HepG2 (cell line): ENCODE measurements around the gene AHCTF1. TPM values are rescaled to one million over a fixed set of nuclear protein-coding genes. Genes with fewer than 3 reads are reported as not detected.

Experiments used
- ATAC-seq: fragments of 200-7000 bp; cut with Tn5 transposase; 3 replicates; pipeline ENCODE4 v1.9.1; 2020; ENCODE audit warnings: mild to moderate bottlenecking, moderate library complexity
- BruUV-seq: library from RNA; stranded (reverse); fragments of 400-500 nt; replicated peaks from 2 replicates; lab custom pipeline; 2021; lab: Mats Ljungman, UMichigan
- CTCF ChIA-PET: fragments of 300-600 bp; formaldehyde crosslinking; extraction: SDS; loops from one replicate; lab custom pipeline; 2021; ENCODE audit warnings: low total read pairs, inconsistent platforms, low intra/inter-chr PET ratio; lab: Yijun Ruan, JAX
- POLR2A ChIA-PET: fragments of 350-600 bp; sonication (Branson Sonifier 250); formaldehyde crosslinking; loops from one replicate; lab custom pipeline; 2020; ENCODE audit warnings: antibody characterized with exemption, inconsistent platforms; lab: Yijun Ruan, JAX
- DNase-seq: peaks from one replicate; pipeline ENCODE4 v3.0.0-alpha.2; 2015; ENCODE audit warnings: low spot score
- FAIRE-seq: peaks from 3 replicates; lab custom pipeline; 2011; peaks lifted over from hg19 to GRCh38; lab: Jason Lieb, UNC
- H2AFZ ChIP-seq: one replicate; pipeline ENCODE4 v1.6.1; 2011; ENCODE audit warnings: low read length, inconsistent platforms
- H3K27ac ChIP-seq: fragments of 300-600 bp; 3 replicates; pipeline ENCODE4 v1.8.0; 2011; ENCODE audit warnings: mixed run types, mild to moderate bottlenecking, mixed read lengths, low read length, inconsistent platforms; ENCODE audit not compliant: insufficient read depth; ENCODE audit errors: extremely low read length
- H3K27me3 ChIP-seq, 2 experiments: fragments of 200-600 bp in 1 of 2; 2 replicates in 1 of 2; 3 replicates in 1 of 2; pipeline versions ENCODE4 v1.6.0 to v1.8.0; 2011; ENCODE audit warnings: low read length in 2 of 2, mild to moderate bottlenecking in 2 of 2, moderate library complexity in 2 of 2, inconsistent platforms in 1 of 2; ENCODE audit not compliant: insufficient read depth in 2 of 2, control insufficient read depth in 1 of 2
- H3K36me3 ChIP-seq, 2 experiments: fragments of 200-600 bp in 1 of 2; replicated peaks in 1 of 2; 2 replicates in 1 of 2; 3 replicates in 1 of 2; pipeline versions ENCODE4 v1.5.1 to v1.8.0; 2011; ENCODE audit warnings: low read length in 2 of 2, inconsistent platforms in 1 of 2; ENCODE audit not compliant: insufficient read depth in 2 of 2, control insufficient read depth in 1 of 2
- H3K4me1 ChIP-seq: 2 replicates; pipeline ENCODE4 v1.5.1; 2012; ENCODE audit warnings: low read length, inconsistent platforms; ENCODE audit not compliant: insufficient read depth
- H3K4me2 ChIP-seq: 2 replicates; pipeline ENCODE4 v1.6.0; 2011; ENCODE audit warnings: low read depth, low read length, inconsistent platforms
- H3K4me3 ChIP-seq, 3 experiments: fragments of 200-600 bp in 1 of 3; sonication (generic), shearing (Covaris generic) in 1 of 3; replicated peaks in 1 of 3; 2 replicates each; pipeline ENCODE4 v1.5.1; 2011 to 2016; ENCODE audit warnings: low read length in 3 of 3, inconsistent platforms in 2 of 3, low read depth in 2 of 3, mild to moderate bottlenecking in 2 of 3, control low read depth in 1 of 3, mixed read lengths in 1 of 3; ENCODE audit not compliant: insufficient read depth in 1 of 3
- H3K79me2 ChIP-seq: one replicate; pipeline ENCODE4 v1.6.1; 2011; ENCODE audit warnings: low read length, inconsistent platforms; ENCODE audit not compliant: insufficient read depth
- H3K9ac ChIP-seq: 2 replicates; pipeline ENCODE4 v1.6.0; 2011; ENCODE audit warnings: mild to moderate bottlenecking, low read depth, low read length, inconsistent platforms; ENCODE audit not compliant: insufficient read depth
- H3K9me3 ChIP-seq: 2 replicates; pipeline ENCODE4 v1.5.1; 2012; ENCODE audit warnings: mild to moderate bottlenecking, low read length
- H4K20me1 ChIP-seq: 2 replicates; pipeline ENCODE4 v1.6.0; 2011; ENCODE audit warnings: inconsistent platforms, mild to moderate bottlenecking, low read length, moderate library complexity; ENCODE audit not compliant: insufficient read depth
- BCL6 ChIP-seq: IDR thresholded peaks from 2 replicates; pipeline ENCODE4 v1.6.1; 2016; ENCODE audit warnings: missing genetic modification reagents, missing compliant biosample characterization
- FIP1L1 ChIP-seq: fragments of 200-400 bp; formaldehyde crosslinking; IDR thresholded peaks from 2 replicates; pipeline ENCODE4 v1.6.1; 2018; ENCODE audit warnings: low read depth, mild to moderate bottlenecking, low read length, moderate library complexity, borderline replicate concordance; ENCODE audit not compliant: insufficient read depth
- GABPB1 ChIP-seq: IDR thresholded peaks from 2 replicates; pipeline ENCODE4 v1.6.1; 2016; ENCODE audit warnings: mild to moderate bottlenecking, missing genetic modification reagents, moderate library complexity, missing compliant biosample characterization
- GATAD2A ChIP-seq: IDR thresholded peaks from 2 replicates; pipeline ENCODE4 v1.6.1; 2016
- NR2F1 ChIP-seq, 2 experiments: fragments of 450-650 bp in 1 of 2; formaldehyde crosslinking in 1 of 2; IDR thresholded peaks; 2 replicates each; pipeline versions ENCODE4 v1.5.0 to v1.6.1; 2016 to 2020; ENCODE audit warnings: mild to moderate bottlenecking in 1 of 2, missing compliant biosample characterization in 1 of 2, missing genetic modification reagents in 1 of 2, moderate library complexity in 1 of 2
- SOX5 ChIP-seq: IDR thresholded peaks from 2 replicates; pipeline ENCODE4 v1.6.1; 2016; ENCODE audit warnings: borderline replicate concordance
- TEAD3 ChIP-seq: optimal IDR thresholded peaks from 2 replicates; pipeline ENCODE3; 2016; ENCODE audit warnings: borderline replicate concordance
- ZBTB7B ChIP-seq: sonication (generic); formaldehyde crosslinking; IDR thresholded peaks from 2 replicates; pipeline ENCODE4 v1.4.0; 2020; ENCODE audit warnings: missing genetic modification reagents
- ZNF136 ChIP-seq: sonication (generic); formaldehyde crosslinking; IDR thresholded peaks from 2 replicates; pipeline ENCODE4 v1.8.1; 2022; ENCODE audit warnings: low read depth, mild to moderate bottlenecking, moderate library complexity, missing genetic modification reagents
- ZNF17 ChIP-seq: sonication (generic); formaldehyde crosslinking; IDR thresholded peaks from 2 replicates; pipeline ENCODE4 v1.5.0; 2020; ENCODE audit warnings: mild to moderate bottlenecking, missing genetic modification reagents
- ZNF260 ChIP-seq: sonication (generic); formaldehyde crosslinking; IDR thresholded peaks from 2 replicates; pipeline ENCODE4 v1.4.0; 2020; ENCODE audit warnings: missing genetic modification reagents, low read depth, mild to moderate bottlenecking, borderline replicate concordance
- ZNF264 ChIP-seq: sonication (generic); formaldehyde crosslinking; IDR thresholded peaks from 2 replicates; pipeline ENCODE4 v1.4.0; 2020; ENCODE audit warnings: missing genetic modification reagents
- ZNF317 ChIP-seq: sonication (generic); formaldehyde crosslinking; IDR thresholded peaks from 2 replicates; pipeline ENCODE4 v1.5.0; 2020; ENCODE audit warnings: mild to moderate bottlenecking, missing genetic modification reagents
- ZNF713 ChIP-seq: sonication (generic); formaldehyde crosslinking; IDR thresholded peaks from 2 replicates; pipeline ENCODE4 v1.4.0; 2020; ENCODE audit warnings: mild to moderate bottlenecking, missing genetic modification reagents
- WGBS: methylation state at CpG from one replicate; pipeline ENCODE4 v1.1.6; 2017; ENCODE audit warnings: low lambda C conversion rate; 5-methylcytosine and 5-hydroxymethylcytosine counted together
- in situ Hi-C: cut with HindIII; loops from 2 replicates; pipeline ENCODE4 v1.10.0; 2017; ENCODE audit warnings: low pct_unique_long_range_greater_than_20kb; ENCODE audit not compliant: extremely low pct_ligation_motif_present
- intact Hi-C: fragments of 100-400 bp; cut with micrococcal nuclease; formaldehyde crosslinking; loops from one replicate; pipeline ENCODE4 v1.10.0; 2022; ENCODE audit not compliant: unreplicated experiment
- polyA plus RNA-seq, 8 experiments: library from polyadenylated mRNA; depleted of rRNA in 3 of 8; stranded (reverse) in 7 of 8; unstranded in 1 of 8; fragments of >200 nt; fragmentation: Illumina TruSeq in 4 of 8; extraction: Trizol in 4 of 8; gene quantifications; 2 replicates each; pipeline versions ENCODE4 v1.2.1 to v1.2.3, GENCODE V29; 2011 to 2016; ENCODE audit warnings: low read depth in 4 of 8, missing spikeins in 1 of 8, mixed read lengths in 1 of 8; ENCODE audit not compliant: insufficient read depth in 1 of 8
- total RNA-seq, 5 experiments: library from RNA; depleted of rRNA; stranded (reverse); fragments of >200 nt; fragmentation: Illumina TruSeq; extraction: Trizol; gene quantifications; 2 replicates each; pipeline ENCODE4 v1.2.3, GENCODE V29; 2016; ENCODE audit warnings: low read depth in 1 of 5
- TF ChIP-seq, protein P1 (sequence below): sonication (generic); formaldehyde crosslinking; IDR thresholded peaks from 2 replicates; pipeline ENCODE4 v1.4.0; 2020; ENCODE audit warnings: mild to moderate bottlenecking, missing genetic modification reagents
- TF ChIP-seq, protein P2 (sequence below): IDR thresholded peaks from 2 replicates; pipeline ENCODE4 v1.4.0; 2020; ENCODE audit warnings: mild to moderate bottlenecking, missing genetic modification reagents

AHCTF1 gene
- total and polyA plus RNA-seq, 2 of the 13 experiments (the other 11 are each of a cell fraction or from before 2014, with no cell fraction given), result 16.6 to 45.9 TPM

DNA sequence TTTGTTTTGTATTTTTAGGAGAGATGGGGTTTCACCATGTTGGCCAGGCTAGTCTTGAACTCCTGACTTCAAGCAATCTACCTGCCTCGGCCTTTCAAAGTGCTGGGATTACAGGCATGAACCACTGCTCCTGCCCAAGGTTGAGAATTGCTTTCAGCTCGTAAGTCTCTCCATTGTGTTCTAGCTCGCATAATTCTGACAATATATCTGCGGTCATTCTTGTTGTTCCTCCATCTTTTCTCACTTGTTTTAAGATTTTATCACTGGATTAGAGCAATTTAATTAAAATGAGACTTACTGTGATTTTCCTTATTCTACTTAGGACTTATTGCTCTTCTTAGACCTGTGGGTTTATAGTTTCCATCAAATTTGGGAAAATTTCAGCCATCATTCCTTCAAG lies 102.9 kb downstream of the AHCTF1 start:
- H3K9me3 ChIP-seq, result peaks cover 8% of the 10 kb centered on the region
- no peak overlapping the region for H3K4me3 ChIP-seq
- no peaks in the 10 kb centered on the region for H3K27me3 ChIP-seq
- no peaks in the 10 kb centered on the region for H3K79me2 ChIP-seq
- no peak overlapping the region for H3K4me2 ChIP-seq
- no peak overlapping the region for H2AFZ ChIP-seq
- FAIRE-seq, result no peak
- ATAC-seq, result no peak
- CTCF ChIA-PET, result no interaction called here
- H3K36me3 ChIP-seq, result no peaks in the 10 kb centered on the region
- TF ChIP-seq ZBTB7B (no peak), ZNF317 (peak; percentile 98)
- in situ Hi-C loops, result no loop called here
- 60% methylated on average over 4 of the region's 4 CpGs for WGBS
- H4K20me1 ChIP-seq, result no peaks in the 10 kb centered on the region
- no peak overlapping the region for H3K9ac ChIP-seq
- no peak overlapping the region for H3K27ac ChIP-seq
- peaks cover 7% of the 10 kb centered on the region for H3K4me1 ChIP-seq
- POLR2A ChIA-PET, result no interaction called here
- intact Hi-C loops, result no loop called here
- no peak for DNase-seq
- BruUV-seq, result no TSS peak

DNA sequence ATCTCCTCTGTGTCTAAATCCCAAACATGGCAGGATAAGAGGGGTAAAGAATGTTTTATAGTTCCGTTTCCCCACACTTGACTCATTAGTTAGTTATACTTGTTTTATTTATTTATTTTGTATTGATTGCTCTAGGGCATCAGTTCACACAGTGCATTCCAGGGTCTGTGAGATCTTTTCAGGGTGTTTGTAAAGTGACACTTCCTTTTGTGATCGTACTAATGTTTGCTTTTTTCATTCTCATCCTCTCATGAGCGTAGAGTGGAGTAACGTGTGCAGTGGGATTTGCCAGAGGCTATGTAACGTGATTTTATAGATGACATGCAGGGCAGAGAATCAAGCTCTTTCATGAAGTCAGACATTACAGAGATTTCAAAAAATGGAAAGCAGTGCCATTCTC lies 104.4 kb downstream of the AHCTF1 start:
- FAIRE-seq (no peak), ATAC-seq (peak; percentile 86), DNase-seq (peak; percentile 46)
- peaks cover 8% of the 10 kb centered on the region for H3K9me3 ChIP-seq
- peak overlapping the region; percentile 11 for H3K4me2 ChIP-seq
- H4K20me1 ChIP-seq, result no peaks in the 10 kb centered on the region
- no peaks in the 10 kb centered on the region for H3K36me3 ChIP-seq
- intact Hi-C loops, result no loop called here
- H3K4me3 ChIP-seq, result no peak overlapping the region; a peak in 1 of 6 replicates
- no peaks in the 10 kb centered on the region for H3K27me3 ChIP-seq
- ChIA-PET POLR2A (no interaction called here), CTCF (no interaction called here)
- H3K9ac ChIP-seq, result no peak overlapping the region
- WGBS, result 1% methylated on average over 5 of the region's 5 CpGs
- no peak overlapping the region for H2AFZ ChIP-seq
- no peaks in the 10 kb centered on the region for H3K79me2 ChIP-seq
- BruUV-seq, result no TSS peak
- in situ Hi-C loops, result no loop called here
- peaks cover 7% of the 10 kb centered on the region for H3K4me1 ChIP-seq
- no peak overlapping the region for H3K27ac ChIP-seq
- TF ChIP-seq, protein P1, sequence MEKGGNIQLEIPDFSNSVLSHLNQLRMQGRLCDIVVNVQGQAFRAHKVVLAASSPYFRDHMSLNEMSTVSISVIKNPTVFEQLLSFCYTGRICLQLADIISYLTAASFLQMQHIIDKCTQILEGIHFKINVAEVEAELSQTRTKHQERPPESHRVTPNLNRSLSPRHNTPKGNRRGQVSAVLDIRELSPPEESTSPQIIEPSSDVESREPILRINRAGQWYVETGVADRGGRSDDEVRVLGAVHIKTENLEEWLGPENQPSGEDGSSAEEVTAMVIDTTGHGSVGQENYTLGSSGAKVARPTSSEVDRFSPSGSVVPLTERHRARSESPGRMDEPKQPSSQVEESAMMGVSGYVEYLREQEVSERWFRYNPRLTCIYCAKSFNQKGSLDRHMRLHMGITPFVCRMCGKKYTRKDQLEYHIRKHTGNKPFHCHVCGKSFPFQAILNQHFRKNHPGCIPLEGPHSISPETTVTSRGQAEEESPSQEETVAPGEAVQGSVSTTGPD, result no peak
- TF ChIP-seq ZNF260 (CRISPR knock-in tag) (no peak), FIP1L1 (no peak), BCL6 (CRISPR knock-in tag) (0 out of 2 replicates have a peak, but pooled peaks have one; percentile 17), GATAD2A (CRISPR knock-in tag) (peak; percentile 78), NR2F1 (CRISPR knock-in tag; IDR thresholded peaks at IDR 0.05) (no peak), TEAD3 (peak; percentile 88), ZNF136 (no peak), GABPB1 (CRISPR knock-in tag) (no peak), ZNF264 (no peak), ZNF713 (CRISPR knock-in tag) (no peak), SOX5 (CRISPR knock-in tag) (peak; percentile 59; the same call in 1 of the 2 replicates), ZNF17 (CRISPR knock-in tag) (no peak)
- TF ChIP-seq, protein P2, sequence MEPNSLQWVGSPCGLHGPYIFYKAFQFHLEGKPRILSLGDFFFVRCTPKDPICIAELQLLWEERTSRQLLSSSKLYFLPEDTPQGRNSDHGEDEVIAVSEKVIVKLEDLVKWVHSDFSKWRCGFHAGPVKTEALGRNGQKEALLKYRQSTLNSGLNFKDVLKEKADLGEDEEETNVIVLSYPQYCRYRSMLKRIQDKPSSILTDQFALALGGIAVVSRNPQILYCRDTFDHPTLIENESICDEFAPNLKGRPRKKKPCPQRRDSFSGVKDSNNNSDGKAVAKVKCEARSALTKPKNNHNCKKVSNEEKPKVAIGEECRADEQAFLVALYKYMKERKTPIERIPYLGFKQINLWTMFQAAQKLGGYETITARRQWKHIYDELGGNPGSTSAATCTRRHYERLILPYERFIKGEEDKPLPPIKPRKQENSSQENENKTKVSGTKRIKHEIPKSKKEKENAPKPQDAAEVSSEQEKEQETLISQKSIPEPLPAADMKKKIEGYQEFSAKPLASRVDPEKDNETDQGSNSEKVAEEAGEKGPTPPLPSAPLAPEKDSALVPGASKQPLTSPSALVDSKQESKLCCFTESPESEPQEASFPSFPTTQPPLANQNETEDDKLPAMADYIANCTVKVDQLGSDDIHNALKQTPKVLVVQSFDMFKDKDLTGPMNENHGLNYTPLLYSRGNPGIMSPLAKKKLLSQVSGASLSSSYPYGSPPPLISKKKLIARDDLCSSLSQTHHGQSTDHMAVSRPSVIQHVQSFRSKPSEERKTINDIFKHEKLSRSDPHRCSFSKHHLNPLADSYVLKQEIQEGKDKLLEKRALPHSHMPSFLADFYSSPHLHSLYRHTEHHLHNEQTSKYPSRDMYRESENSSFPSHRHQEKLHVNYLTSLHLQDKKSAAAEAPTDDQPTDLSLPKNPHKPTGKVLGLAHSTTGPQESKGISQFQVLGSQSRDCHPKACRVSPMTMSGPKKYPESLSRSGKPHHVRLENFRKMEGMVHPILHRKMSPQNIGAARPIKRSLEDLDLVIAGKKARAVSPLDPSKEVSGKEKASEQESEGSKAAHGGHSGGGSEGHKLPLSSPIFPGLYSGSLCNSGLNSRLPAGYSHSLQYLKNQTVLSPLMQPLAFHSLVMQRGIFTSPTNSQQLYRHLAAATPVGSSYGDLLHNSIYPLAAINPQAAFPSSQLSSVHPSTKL (CRISPR knock-in tag), result no peak
